GM18508 (cell line): ENCODE measurements around the gene FAM111A.

Source experiments
- ATAC-seq: cut with Tn5 transposase; IDR thresholded peaks from one replicate; pipeline ENCODE4 v1.9.1; 2021; ENCODE audit warnings: moderate number of reproducible peaks; ENCODE audit not compliant: insufficient read depth, unreplicated experiment

Gene FAM111A

DNA sequence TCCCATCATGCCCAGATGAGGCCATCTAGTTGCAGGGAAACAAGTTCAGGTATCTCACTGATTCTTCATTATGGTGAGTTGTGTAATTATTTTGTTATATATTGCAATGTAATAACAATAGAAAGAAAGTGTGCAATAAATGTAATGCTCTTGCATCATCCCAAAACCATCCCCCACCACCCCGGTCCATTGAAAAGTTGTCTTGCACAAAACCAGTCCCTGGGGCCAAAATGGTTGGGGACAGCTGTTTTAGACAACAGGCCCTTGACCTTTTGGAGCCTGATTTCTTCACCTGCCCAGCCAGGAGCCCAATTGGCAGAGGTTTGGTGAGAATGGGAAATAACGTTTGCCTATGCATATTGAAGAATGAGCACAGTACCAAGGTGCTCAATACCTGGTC lies 54.1 kb downstream of the FAM111A start:
- ATAC-seq: no peak

- ATAC-seq: no peak
Measured at GRCh38 chr11:59197991-59198390, 55.3 kb downstream of the FAM111A start.

- ATAC-seq: no peak
Measured at GRCh38 chr11:59198726-59199125, 56.1 kb downstream of the FAM111A start.

DNA sequence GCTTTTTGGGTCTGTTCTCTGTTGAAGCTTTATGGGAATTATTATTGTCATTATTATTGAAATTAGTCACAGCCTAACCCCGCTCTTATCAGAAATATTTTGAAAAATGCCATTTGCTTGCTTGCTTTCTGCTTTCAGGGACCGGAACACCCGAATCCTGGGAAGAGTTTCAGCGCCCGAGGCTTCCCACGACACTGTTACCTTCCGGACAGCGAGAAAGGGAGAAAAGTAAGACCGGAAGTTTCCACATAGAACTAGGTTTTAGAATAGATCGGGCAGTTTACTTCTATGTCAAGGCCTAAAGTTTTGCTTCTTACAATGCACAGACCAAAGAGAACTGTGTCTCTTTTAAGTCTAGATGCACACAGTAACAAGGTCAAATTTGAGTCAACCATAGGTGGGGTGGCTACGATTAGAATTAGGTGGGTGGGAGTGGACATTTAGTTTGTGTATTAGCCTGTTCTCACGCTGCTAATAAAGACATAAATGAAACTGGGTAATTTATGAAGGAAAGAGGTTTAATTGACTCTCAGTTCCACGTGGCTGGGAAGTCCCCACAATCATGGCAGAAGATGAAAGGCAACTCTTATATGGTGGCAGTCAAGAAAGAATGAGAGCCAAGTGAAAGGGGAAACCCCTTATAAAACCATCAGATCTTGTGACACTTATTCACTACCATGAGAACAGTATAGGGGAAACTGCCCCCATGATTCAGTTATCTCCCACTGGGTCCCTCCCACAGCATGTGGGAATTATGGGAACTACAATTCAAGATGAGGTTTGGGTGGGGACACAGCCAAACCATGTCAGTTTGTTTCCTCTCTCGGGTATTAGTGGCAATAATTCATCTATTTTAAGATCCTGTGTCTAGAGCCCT lies 57.1 kb downstream of the FAM111A start:
- no peak for ATAC-seq

GRCh38 chr11:59200423-59200746 lies 57.7 kb downstream of the FAM111A start:
- no peak for ATAC-seq

DNA sequence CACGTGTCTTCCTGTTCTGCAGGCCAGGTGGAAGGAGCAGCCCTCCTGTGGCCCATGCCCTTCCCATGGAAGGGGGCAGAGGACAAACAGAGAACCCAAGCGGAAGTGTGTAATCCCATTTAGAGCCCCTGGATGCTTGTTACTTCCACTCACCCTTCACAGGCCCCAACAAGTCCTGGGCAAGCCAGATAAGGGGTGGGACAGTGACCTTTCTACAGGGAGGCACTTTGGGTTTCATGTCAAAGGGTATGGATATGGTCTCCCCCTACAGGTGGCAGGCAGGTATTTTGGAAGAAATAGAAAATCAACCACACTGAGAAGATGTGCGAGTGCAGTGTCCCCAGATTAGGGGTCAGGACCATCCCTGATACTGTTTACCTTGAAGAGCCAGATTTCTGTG lies 58.7 kb downstream of the FAM111A start:
- ATAC-seq: no peak
